GM21423 (cell line): Measurements from ENCODE around the gene GPAM.

ENCODE experiments used
- ATAC-seq: cut with Tn5 transposase; IDR thresholded peaks from one replicate; pipeline ENCODE4 v1.9.1; 2021; ENCODE audit warnings: mild to moderate bottlenecking, moderate library complexity; ENCODE audit not compliant: unreplicated experiment

GPAM gene

DNA sequence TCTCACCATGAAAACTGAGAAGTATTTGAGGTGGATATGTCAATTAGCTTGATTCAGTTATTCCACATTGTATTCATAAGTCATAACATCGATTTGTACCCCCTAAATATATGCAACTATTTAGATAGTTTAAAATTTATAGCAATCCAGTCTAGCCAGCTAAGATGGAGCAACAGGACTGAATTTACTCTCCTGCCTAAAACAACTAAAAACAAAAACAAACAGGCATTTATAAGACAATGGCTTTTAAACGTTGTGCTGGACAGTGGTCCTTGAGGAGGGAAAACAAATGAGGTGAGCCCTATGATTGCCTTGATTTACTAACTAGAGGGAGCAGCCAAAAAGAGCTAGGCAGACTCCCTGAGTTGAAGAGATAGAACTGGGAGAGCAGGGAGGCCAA, 814 bp upstream of the GPAM start:
- ATAC-seq, result no peak

GRCh38 chr10:112184052-112184371, 447 bp upstream of the GPAM start:
- no peak for ATAC-seq

- no peak for ATAC-seq
These were observed 709 bp downstream of the GPAM start for GRCh38 chr10:112182784-112183328.

DNA sequence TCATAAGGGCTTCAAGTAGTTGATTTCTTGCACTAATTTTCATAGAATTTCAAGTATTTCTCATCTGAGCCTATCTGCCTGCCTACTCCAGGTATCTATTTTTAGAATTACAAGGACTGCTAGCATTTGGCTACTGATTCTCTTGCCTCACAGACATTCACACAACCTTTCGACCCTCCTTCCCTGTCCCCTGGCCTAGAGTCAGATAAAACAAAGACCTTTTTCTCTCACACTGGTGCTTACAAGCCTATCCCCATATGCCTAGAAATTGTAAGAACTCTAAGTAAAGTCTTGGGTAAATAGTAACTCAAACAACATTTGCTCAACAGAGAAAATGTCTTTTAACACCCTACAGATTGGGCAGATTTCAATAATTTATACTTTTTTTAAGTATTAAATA, 6.3 kb downstream of the GPAM start:
- ATAC-seq, result no peak

- ATAC-seq, result no peak
These were observed 7.0 kb downstream of the GPAM start for GRCh38 chr10:112176543-112176942.

GRCh38 chr10:112175409-112175808, 8.2 kb downstream of the GPAM start:
- no peak for ATAC-seq

GRCh38 chr10:112173206-112173605, 10.4 kb downstream of the GPAM start:
- no peak for ATAC-seq

DNA sequence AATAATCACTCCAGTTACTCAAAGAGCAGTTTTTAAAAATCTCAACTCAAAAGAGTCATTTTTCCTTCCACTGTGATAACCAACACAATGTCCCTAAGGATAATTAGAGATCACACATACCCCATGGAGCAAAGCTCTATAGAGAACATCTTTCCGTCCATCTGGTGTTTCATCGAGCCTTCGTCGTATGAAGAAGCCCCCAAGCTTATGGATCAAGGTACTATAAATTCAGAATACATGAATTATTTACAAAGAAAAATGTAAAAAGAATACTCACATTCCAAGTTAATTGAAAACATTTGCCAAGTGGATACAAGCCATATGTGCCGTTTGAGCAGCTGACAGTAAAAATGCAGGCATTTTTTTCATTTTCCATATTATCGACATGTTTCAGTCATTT, 14.8 kb downstream of the GPAM start:
- ATAC-seq, result no peak

DNA sequence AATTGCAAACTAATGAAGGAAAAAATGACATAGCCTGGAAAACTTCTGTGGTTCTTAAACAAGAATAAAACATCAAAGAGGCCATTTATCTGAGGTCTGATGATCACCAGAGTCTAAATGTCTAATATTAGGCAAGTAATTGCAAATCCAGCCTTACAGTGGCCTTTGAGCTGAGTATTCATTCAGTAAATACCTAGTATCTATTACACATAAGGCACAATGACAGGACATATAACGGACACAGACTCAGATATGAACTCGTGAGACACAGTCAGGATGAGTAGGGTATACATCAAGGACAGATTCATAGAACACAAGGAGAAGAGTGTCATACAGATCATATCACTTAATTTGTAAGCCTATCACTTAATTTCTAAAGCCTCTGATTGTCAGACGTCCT, 16.8 kb downstream of the GPAM start:
- no peak for ATAC-seq

DNA sequence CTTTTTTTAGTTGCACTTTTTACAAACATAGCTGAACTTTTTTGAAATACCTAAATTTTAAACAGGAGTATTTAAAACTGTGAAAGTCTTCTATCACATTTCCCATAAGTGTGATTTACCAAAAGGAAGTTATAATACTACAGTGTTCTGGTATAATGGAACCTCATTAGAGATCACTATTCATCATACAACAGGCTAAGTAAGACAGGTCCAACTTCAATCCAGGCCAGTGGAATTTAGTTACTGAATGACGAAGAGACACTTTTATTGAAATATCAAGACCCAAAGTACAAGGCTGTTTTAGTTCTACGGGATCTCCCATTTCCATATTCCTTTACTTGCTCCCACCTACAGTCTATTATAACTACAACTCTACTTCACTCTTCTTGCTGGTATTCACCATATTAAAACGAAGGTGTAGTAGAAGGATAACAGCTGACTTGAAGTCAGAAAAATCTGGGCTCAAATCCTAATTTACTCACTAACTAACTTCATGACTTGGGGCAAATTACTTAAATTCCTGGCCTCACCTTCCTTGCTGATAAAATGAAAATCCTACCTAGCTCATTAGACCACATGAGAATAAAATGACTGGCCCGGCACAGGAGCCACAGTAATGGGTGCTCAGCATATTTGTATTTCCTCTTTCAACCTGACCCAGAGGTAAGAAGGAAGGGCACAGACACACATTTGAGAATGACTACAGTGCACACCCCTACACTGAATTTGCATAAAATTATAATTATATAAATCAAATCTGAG, 21.6 kb downstream of the GPAM start:
- no peak for ATAC-seq

DNA sequence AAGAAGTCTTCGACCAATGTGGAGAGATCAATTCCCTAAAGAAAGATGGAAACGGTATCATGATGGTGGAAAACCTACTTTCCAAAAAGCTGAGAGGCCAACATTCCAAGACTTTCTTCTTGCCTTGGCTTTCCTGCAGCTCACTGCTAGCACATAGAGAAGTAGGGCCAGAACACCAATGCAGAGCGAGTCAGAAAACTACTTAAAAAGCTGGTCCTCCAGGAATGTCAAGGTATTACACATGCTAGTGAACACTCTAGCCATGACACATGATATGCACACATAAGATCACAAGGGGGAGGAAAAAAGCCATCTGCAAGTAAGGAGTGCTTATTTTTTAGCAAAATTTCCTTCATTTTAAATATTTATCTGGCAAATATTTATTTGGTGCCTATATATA, 22.7 kb downstream of the GPAM start:
- no peak for ATAC-seq

DNA sequence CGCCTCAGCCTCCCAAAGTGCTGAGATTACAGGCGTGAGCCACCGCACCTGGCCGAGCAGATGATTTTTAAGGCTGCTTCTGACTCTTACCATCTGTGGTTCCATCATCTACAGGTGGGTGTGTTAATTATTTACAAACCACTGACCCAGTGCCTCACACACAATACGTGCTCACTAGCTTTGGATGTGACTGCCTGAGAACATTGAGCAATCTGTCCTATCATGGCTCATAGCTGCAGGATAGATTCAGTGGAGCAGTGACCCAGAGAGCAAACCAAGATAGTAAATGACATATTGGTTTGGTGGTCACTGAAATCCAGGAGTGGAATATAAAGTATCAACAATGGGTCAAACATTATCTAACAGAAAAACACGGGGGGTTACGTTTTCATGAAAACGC, 24.1 kb downstream of the GPAM start:
- no peak for ATAC-seq

GRCh38 chr10:112151524-112152039, 32.0 kb downstream of the GPAM start:
- ATAC-seq, result no peak

GRCh38 chr10:112148331-112148730, 35.2 kb downstream of the GPAM start:
- no peak for ATAC-seq

DNA sequence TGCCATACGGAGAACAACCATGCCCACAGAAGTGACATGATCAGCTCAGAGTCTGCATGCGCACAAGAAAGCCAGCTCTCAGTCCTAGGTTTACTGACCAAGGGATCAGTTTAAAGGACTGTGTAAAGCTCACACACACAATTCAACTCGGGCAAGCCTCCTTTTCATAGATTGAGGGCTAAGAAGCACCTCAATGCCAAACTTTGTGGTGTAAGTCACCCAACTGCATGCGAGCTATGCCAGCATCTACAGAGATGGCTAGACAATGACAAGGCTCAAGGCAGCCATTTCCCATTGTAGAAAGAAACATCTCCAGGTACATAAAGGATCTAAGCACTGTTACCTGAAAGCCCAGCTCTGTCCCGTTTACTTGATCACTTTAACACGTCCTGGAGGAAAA, 36.8 kb downstream of the GPAM start:
- no peak for ATAC-seq

GRCh38 chr10:112145263-112145662, 38.3 kb downstream of the GPAM start:
- no peak for ATAC-seq

DNA sequence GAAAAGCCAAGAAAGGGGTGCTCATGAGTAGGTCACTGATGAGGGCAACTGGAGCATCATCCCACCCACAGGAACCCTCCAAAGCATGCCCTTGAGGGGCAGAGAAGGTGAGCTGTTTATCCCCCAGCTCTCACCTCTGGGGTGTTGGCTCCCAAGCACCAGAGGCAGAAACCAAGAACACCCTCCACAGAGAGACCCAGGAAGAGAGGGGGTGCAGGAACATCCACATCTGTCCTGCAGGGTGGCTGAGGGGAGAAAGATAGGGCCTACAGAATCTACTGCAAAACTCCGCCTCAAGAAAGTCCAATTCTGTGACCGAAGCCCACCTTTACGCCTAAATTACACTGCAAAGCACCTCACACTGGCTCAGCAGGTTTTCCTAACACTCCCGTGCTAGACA, 40.1 kb downstream of the GPAM start:
- ATAC-seq, result no peak

DNA sequence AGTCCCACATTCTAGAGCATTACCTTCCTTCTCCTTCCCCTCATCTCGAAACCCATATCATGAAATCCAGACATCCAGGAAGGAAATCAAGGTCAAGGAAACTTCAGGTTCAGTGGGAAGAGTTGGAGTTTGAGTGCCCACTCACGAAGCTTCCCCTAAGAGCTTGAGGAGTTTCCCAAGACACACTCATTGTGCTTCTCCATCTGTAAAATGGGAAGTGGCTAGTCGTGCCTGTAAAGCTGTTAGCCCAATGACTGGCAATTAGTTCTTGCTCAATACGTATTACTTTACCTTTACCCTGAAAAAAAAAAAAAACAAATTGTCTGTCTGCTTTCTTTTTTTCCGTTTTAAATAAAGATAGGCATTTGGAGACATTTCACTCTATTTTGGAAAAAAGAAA, 42.3 kb downstream of the GPAM start:
- ATAC-seq, result no peak

DNA sequence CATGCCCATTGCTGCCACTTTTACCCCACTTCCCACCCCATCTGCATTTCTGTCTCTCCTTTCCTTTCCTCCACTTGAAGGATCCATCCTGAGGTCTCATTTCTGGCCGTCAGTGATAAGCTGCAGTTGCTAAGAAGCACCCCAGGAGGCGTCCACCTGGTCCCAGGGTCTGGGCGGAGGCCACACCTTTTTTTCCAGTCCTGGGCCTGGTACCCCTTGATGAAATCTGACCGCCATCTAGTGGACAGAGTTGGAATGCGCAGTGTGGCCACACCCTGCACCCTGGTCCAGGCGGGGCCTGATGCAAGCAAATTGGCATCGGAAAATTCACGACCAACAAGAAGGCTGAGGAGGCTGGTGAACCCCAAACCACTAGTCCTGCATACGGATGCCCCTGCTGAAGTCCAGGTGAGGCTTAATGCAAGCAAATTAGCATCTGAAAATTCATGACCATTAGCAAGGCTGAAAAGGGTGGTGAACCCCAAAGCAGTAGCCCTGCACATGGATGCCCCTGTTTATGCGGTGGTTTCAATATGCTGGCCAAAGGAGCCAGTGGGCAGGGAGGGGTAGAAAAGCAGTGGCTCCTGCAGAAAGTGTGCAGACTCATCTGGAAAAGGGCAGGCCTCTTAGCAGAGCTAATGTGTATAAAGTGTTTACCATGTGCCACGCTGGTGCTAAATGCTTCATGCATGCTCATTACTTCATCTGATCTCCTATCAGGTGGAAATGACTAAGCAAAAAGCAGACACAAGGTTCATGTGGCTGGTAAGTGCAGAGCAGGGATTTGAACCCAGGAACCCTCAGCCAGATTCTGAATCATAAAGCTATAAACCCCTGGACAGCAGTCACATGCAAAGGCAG, 43.2 kb downstream of the GPAM start:
- ATAC-seq, result peak; percentile 99

GRCh38 chr10:112139176-112139575, 44.4 kb downstream of the GPAM start:
- no peak for ATAC-seq

DNA sequence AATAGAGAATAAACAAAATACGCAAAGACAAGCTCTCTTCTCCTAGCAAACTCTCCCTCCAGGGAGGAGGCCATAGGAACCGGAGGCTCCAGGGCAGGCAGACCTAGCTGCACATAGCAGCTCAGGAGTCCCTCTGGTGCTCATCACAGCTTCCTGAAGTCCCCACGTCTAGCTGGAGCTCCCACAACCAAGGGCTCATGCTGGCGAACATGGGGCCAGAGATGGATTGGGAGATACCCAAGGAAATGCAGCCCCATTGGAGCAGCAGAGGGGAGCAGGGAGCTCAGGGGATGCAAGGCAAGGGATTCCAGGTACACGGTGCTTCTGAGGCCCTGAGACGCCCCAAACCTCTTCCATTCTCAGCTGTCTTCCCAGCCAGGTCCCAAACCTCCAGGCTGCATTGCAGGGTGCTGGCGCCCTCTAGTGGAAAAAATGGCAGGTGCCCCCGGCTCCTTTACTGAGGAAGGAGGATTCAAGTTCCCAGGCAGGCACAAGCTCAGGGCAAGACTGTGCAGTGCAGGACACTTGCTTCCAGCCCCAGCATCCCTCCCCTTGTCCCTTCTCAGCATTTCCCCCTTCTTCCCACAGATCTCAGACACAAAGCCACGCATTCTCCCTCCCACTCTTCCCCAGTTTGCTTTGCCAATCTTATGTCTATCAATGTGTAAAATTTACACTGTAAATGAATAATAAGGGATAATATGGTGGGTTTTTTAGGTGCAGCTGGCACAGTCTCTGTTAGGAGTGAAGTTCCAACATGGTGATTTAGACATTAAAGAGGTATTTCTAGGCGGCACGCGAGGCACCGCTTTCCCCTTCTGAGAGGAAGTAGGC, 46.2 kb downstream of the GPAM start:
- ATAC-seq, result peak; percentile 50
